Gastroesophageal sphincter (tissue), 4 donors: ENCODE measurements around the gene RAE1. TPM values are rescaled to one million over a fixed set of nuclear protein-coding genes. Genes with fewer than 3 reads are reported as not detected.
A peak's percentile ranks its signal among the peaks of the same experiment; 100 is the strongest.

Experiments used
- ATAC-seq: fragments of 150-250 bp; one replicate; pipeline ENCODE4 v1.9.1; 2016; ENCODE audit warnings: mild to moderate bottlenecking, moderate library complexity
- H3K27ac ChIP-seq, 4 donors: fragments of 200-600 bp; sonication (generic) in 3 of 4; 1 replicate in 3 of 4; 2 replicates in 1 of 4; pipeline ENCODE4 v1.5.1; 2016 to 2019
- H3K27me3 ChIP-seq: fragments of 200-600 bp; sonication (generic); one replicate; pipeline ENCODE4 v1.5.1; 2019
- H3K36me3 ChIP-seq, 2 donors: fragments of 200-600 bp; sonication (generic); one replicate each; pipeline ENCODE4 v1.5.1; 2019; ENCODE audit warnings: control low read depth in 1 of 2
- H3K4me1 ChIP-seq, 3 donors: fragments of 200-600 bp; sonication (generic); 1 replicate in 2 of 3; 2 replicates in 1 of 3; pipeline ENCODE4 v1.5.1; 2016 to 2019; ENCODE audit warnings: control low read depth in 2 of 3
- H3K4me3 ChIP-seq, 2 donors: fragments of 200-600 bp; sonication (generic); one replicate each; pipeline ENCODE4 v1.5.1; 2019; ENCODE audit warnings: mild to moderate bottlenecking in 1 of 2, moderate library complexity in 1 of 2
- H3K9me3 ChIP-seq, 3 donors: fragments of 200-600 bp; sonication (generic); one replicate each; pipeline ENCODE4 v1.5.1; 2017 to 2019; ENCODE audit warnings: control low read depth in 2 of 3
- CTCF ChIP-seq, 4 experiments: fragments of 200-600 bp in 2 of 4; fragments of 450-650 bp in 2 of 4; sonication (generic) in 1 of 4; IDR thresholded peaks; one replicate each; pipeline ENCODE4 v1.5.1; 2017 to 2019; ENCODE audit warnings: antibody characterized with exemption in 4 of 4, mild to moderate bottlenecking in 2 of 4, moderate library complexity in 2 of 4
- EP300 ChIP-seq: sonication (generic); formaldehyde crosslinking; IDR thresholded peaks from one replicate; pipeline ENCODE4 v1.6.1; 2017; ENCODE audit warnings: antibody characterized with exemption, mild to moderate bottlenecking
- POLR2A ChIP-seq, 2 donors: fragments of 450-650 bp; IDR thresholded peaks; one replicate each; pipeline ENCODE4 v1.6.1; 2017; ENCODE audit warnings: antibody characterized with exemption in 2 of 2, mild to moderate bottlenecking in 2 of 2, moderate library complexity in 1 of 2
- POLR2AphosphoS5 ChIP-seq: sonication (generic); formaldehyde crosslinking; IDR thresholded peaks from one replicate; pipeline ENCODE4 v1.6.1; 2017; ENCODE audit warnings: antibody characterized with exemption
- WGBS, 2 donors: methylation state at CpG; one replicate each; pipeline ENCODE4 v1.1.5; 2018; ENCODE audit warnings: low coverage in 1 of 2; 5-methylcytosine and 5-hydroxymethylcytosine counted together
- total RNA-seq, 4 donors: library from RNA; depleted of rRNA; stranded (reverse); fragments of >200 nt; gene quantifications; one replicate each; pipeline ENCODE4 v1.1.0, GENCODE V29; 2016

RAE1 gene
- total RNA-seq, 4 donors from 2014 or later = 16.5 to 30.4 (median 25.1) TPM

GRCh38 chr20:57352305-57352704 lies 1.2 kb downstream of the RAE1 start:
- WGBS, 2 donors = 72 to 78% methylated on average over 4 to 6 of the region's 6 CpGs

GRCh38 chr20:57353351-57353750 lies 2.3 kb downstream of the RAE1 start:
- no peak overlapping the region for H3K4me3 ChIP-seq
- no peaks in the 10 kb centered on the region for H3K9me3 ChIP-seq
- H3K27me3 ChIP-seq = peaks cover 5% of the 10 kb centered on the region
- H3K36me3 ChIP-seq = peaks cover 0 to 6% of the 10 kb centered on the region in 2 donors
- WGBS, 2 donors = 80 to 89% methylated on average over 9 of the region's 9 CpGs
- H3K27ac ChIP-seq = no peak overlapping the region
- peaks cover 4 to 24% (median 5%) of the 10 kb centered on the region in 3 donors for H3K4me1 ChIP-seq
- no peak for ATAC-seq
- no peak for TF ChIP-seq CTCF (IDR thresholded peaks at IDR 0.05)
- TF ChIP-seq EP300 = no peak
- TF ChIP-seq POLR2A (IDR thresholded peaks at IDR 0.05) = no peak
- no peak for TF ChIP-seq POLR2AphosphoS5

More at GRCh38 chr20:57352305-57352704, 1.2 kb downstream of the RAE1 start:
- Histone ChIP-seq H3K27me3 (peaks cover 14% of the 10 kb centered on the region), H3K4me1 (peaks cover 4 to 24% (median 5%) of the 10 kb centered on the region in 3 donors), H3K27ac (no peak overlapping the region), H3K9me3 (no peaks in the 10 kb centered on the region), H3K36me3 (peaks cover 0 to 6% of the 10 kb centered on the region in 2 donors), H3K4me3 (peak overlapping the region in 1 of 2 donors; percentile 95)
- no peak for TF ChIP-seq EP300
- ATAC-seq = no peak

- Histone ChIP-seq H3K4me3 (no peak overlapping the region), H3K36me3 (peaks cover 0 to 53% of the 10 kb centered on the region in 2 donors), H3K27ac (no peak overlapping the region), H3K27me3 (no peaks in the 10 kb centered on the region), H3K4me1 (peaks cover 0 to 5% (median 0%) of the 10 kb centered on the region in 3 donors), H3K9me3 (no peaks in the 10 kb centered on the region)
- ATAC-seq = no peak
- WGBS, 2 donors = 60 to 66% methylated on average over 6 of the region's 6 CpGs
- TF ChIP-seq CTCF (IDR thresholded peaks at IDR 0.05) = no peak
- TF ChIP-seq POLR2AphosphoS5 = no peak
- TF ChIP-seq EP300 = no peak
- TF ChIP-seq POLR2A (IDR thresholded peaks at IDR 0.05) = no peak
Observed at GRCh38 chr20:57361517-57361916, 10.5 kb downstream of the RAE1 start.

GRCh38 chr20:57364451-57364850 lies 13.4 kb downstream of the RAE1 start:
- no peak for ATAC-seq

GRCh38 chr20:57369596-57369995 lies 18.5 kb downstream of the RAE1 start:
- TF ChIP-seq POLR2AphosphoS5 = no peak
- no peak for TF ChIP-seq CTCF (IDR thresholded peaks at IDR 0.05)
- TF ChIP-seq EP300 = no peak
- TF ChIP-seq POLR2A (IDR thresholded peaks at IDR 0.05) = no peak
- Histone ChIP-seq H3K4me1 (no peaks in the 10 kb centered on the region), H3K27me3 (no peaks in the 10 kb centered on the region), H3K4me3 (no peak overlapping the region), H3K36me3 (peaks cover 7 to 100% of the 10 kb centered on the region in 2 donors), H3K9me3 (no peaks in the 10 kb centered on the region), H3K27ac (no peak overlapping the region)
- no peak for ATAC-seq
- 47 to 80% methylated on average over 2 to 3 of the region's 3 CpGs for WGBS, 2 donors

More at GRCh38 chr20:57364451-57364850, 13.4 kb downstream of the RAE1 start:
- no peak overlapping the region for H3K27ac ChIP-seq
- no peaks in the 10 kb centered on the region for H3K27me3 ChIP-seq
- no peak overlapping the region for H3K4me3 ChIP-seq
- H3K4me1 ChIP-seq = peaks cover 0 to 5% (median 0%) of the 10 kb centered on the region in 3 donors
- TF ChIP-seq EP300 (no peak), POLR2A (IDR thresholded peaks at IDR 0.05) (no peak), POLR2AphosphoS5 (no peak), CTCF (IDR thresholded peaks at IDR 0.05) (no peak)
- no peaks in the 10 kb centered on the region for H3K9me3 ChIP-seq
- H3K36me3 ChIP-seq = peaks cover 7 to 82% of the 10 kb centered on the region in 2 donors
